Lower leg skin (tissue), 3 donors: ENCODE data around the gene BANP.

ENCODE experiments used
- POLR2A ChIP-seq, 2 donors: fragments of 450-650 bp; IDR thresholded peaks; one replicate each; pipeline ENCODE4 v1.6.1; 2016 to 2017; ENCODE audit warnings: antibody characterized with exemption in 2 of 2, mild to moderate bottlenecking in 1 of 2, moderate library complexity in 1 of 2
- TF ChIP-seq, protein P1 (sequence below), 3 donors: fragments of 450-650 bp; IDR thresholded peaks; one replicate each; pipeline ENCODE4 v1.5.1; 2016; ENCODE audit warnings: antibody characterized with exemption in 3 of 3, mild to moderate bottlenecking in 3 of 3, moderate library complexity in 2 of 3

DNA sequence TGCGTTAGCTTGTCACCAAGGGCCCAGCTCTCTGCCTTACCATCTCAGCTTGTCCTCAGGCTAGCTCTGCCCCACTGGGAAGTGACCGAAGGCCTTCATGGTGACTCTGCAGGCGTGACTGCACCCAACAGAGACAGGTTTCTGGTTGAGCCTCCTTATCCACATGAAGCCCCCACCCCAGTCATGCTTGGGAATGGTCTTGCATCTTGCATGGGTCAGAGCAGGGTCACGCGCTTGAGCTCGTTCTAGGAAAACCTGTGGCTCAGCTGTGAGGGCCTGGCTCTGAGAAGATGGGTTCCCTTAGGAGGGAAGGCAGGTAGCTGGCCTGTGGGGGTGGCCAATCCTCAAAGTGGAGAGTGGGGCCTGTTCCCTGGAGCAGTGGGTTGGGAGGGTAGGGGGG lies 122.8 kb downstream of the BANP start:
- TF ChIP-seq, protein P1, sequence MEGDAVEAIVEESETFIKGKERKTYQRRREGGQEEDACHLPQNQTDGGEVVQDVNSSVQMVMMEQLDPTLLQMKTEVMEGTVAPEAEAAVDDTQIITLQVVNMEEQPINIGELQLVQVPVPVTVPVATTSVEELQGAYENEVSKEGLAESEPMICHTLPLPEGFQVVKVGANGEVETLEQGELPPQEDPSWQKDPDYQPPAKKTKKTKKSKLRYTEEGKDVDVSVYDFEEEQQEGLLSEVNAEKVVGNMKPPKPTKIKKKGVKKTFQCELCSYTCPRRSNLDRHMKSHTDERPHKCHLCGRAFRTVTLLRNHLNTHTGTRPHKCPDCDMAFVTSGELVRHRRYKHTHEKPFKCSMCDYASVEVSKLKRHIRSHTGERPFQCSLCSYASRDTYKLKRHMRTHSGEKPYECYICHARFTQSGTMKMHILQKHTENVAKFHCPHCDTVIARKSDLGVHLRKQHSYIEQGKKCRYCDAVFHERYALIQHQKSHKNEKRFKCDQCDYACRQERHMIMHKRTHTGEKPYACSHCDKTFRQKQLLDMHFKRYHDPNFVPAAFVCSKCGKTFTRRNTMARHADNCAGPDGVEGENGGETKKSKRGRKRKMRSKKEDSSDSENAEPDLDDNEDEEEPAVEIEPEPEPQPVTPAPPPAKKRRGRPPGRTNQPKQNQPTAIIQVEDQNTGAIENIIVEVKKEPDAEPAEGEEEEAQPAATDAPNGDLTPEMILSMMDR (IDR thresholded peaks at IDR 0.05), result no peak
- no peak for TF ChIP-seq POLR2A (IDR thresholded peaks at IDR 0.05)
